Activated CD8-positive, alpha-beta T cell treated with anti-CD3 and anti-CD28 coated beads, Interleukin-2, amount 10 ng/mL, durations not matched to agents 7 days and 5 days (primary cell): ENCODE results near the gene MDC1. TPM values are rescaled to one million over a fixed set of nuclear protein-coding genes. Genes with fewer than 3 reads are reported as not detected.
A peak's percentile ranks its signal among the peaks of the same experiment; 100 is the strongest.
"Not testable (repeated sequence)": the region's sequence is repeated elsewhere in the genome, so short reads cannot be mapped to it uniquely, and the experiment has no call there.

Experiments
- ATAC-seq: fragments of 150-1000 bp; cut with Tn5 transposase; one replicate; pipeline ENCODE4 v1.10.0; 2021; ENCODE audit warnings: moderate library complexity
- CTCF ChIA-PET: fragments of 350-600 bp; sonication (Branson Sonifier 250); formaldehyde crosslinking; loops from one replicate; lab custom pipeline; 2021; ENCODE audit warnings: antibody characterized with exemption; lab: Charles Lee
- POLR2A ChIA-PET: fragments of 350-600 bp; sonication (Branson Sonifier 250); formaldehyde crosslinking; loops from one replicate; lab custom pipeline; 2021; ENCODE audit warnings: antibody characterized with exemption; lab: Charles Lee
- DNase-seq: peaks from one replicate; pipeline ENCODE4 v3.0.0-alpha.2; 2020
- H3K27ac Mint-ChIP-seq: one replicate; pipeline ENCODE4 v1.8.0; 2021; ENCODE audit warnings: mild to moderate bottlenecking, mixed read lengths
- H3K27me3 Mint-ChIP-seq: one replicate; pipeline ENCODE4 v1.8.0; 2021; ENCODE audit warnings: low read depth, mixed read lengths
- H3K36me3 Mint-ChIP-seq: one replicate; pipeline ENCODE4 v1.8.0; 2021; ENCODE audit warnings: low read depth, mixed read lengths
- H3K4me1 Mint-ChIP-seq: one replicate; pipeline ENCODE4 v1.8.0; 2021; ENCODE audit warnings: low read depth, mixed read lengths
- H3K4me3 Mint-ChIP-seq: one replicate; pipeline ENCODE4 v1.8.0; 2021; ENCODE audit warnings: mild to moderate bottlenecking, mixed read lengths
- H3K9me3 Mint-ChIP-seq: one replicate; pipeline ENCODE4 v1.8.0; 2022; ENCODE audit warnings: mixed read lengths; ENCODE audit not compliant: insufficient read depth
- total RNA-seq, 2 experiments: library from RNA; stranded (reverse); gene quantifications; one replicate each; pipeline ENCODE4 v1.2.3, GENCODE V29; 2021

The MDC1 gene
- total RNA-seq, 2 experiments from 2014 or later: 48.5 to 52.4 TPM

- H3K4me3 Mint-ChIP-seq: peak overlapping the region; percentile 93
These were observed 37.9 kb downstream of the MDC1 start for GRCh38 chr6:30678964-30679726.

GRCh38 chr6:30676660-30677285 is 40.3 kb downstream of the MDC1 start:
- ChIA-PET CTCF (interaction anchor here (15.7 kb wide), 1 partner anchor 44 kb away, joined by 686 read pairs; the partner anchor contains the start of genes MDC1 and TUBB), POLR2A (interaction anchor here (1.1 to 1.2 kb wide), 4 partner anchors 43 to 67 kb away, joined by 3 to 7 read pairs (median 4); partner anchors contain the start of genes IER3 and TUBB)
- no peak overlapping the region for H3K4me3 Mint-ChIP-seq
- H3K4me1 Mint-ChIP-seq: peaks cover 40% of the 10 kb centered on the region
- H3K9me3 Mint-ChIP-seq: no peaks in the 10 kb centered on the region
- peaks cover 63% of the 10 kb centered on the region for H3K36me3 Mint-ChIP-seq
- H3K27ac Mint-ChIP-seq: no peak overlapping the region
- DNase-seq: no peak
- no peaks in the 10 kb centered on the region for H3K27me3 Mint-ChIP-seq
- no peak for ATAC-seq

More at GRCh38 chr6:30678964-30679726, 37.9 kb downstream of the MDC1 start:
- H3K9me3 Mint-ChIP-seq: no peaks in the 10 kb centered on the region
- ChIA-PET POLR2A (interaction anchor here (0.7 to 8.3 kb wide), 10 partner anchors 9 to 63 kb away, joined by 3 to 343 read pairs (median 5); partner anchors contain the start of genes FLOT1, MDC1, MRPS18B and PPP1R10), CTCF (interaction anchor here (0.6 to 15.7 kb wide), 40 partner anchors 9 to 237 kb away, joined by 3 to 686 read pairs (median 5); partner anchors contain the start of genes ABCF1, IER3, MDC1 and MRPS18B)
- H3K4me1 Mint-ChIP-seq: peaks cover 30% of the 10 kb centered on the region
- H3K27ac Mint-ChIP-seq: peak overlapping the region; percentile 98
- peak; percentile 94 for DNase-seq
- H3K27me3 Mint-ChIP-seq: no peaks in the 10 kb centered on the region
- peak; percentile 54 for ATAC-seq
- peaks cover 84% of the 10 kb centered on the region for H3K36me3 Mint-ChIP-seq

- ATAC-seq: peak; percentile 86
- no peaks in the 10 kb centered on the region for H3K27me3 Mint-ChIP-seq
- H3K4me3 Mint-ChIP-seq: peak within 1 kb of the TSS; percentile 93
- peak; percentile 95 for DNase-seq
- ChIA-PET CTCF (interaction anchor here (0.7 to 15.7 kb wide), 26 partner anchors 9 to 229 kb away, joined by 3 to 686 read pairs (median 6); partner anchors contain the start of genes ATAT1, C6orf136, MDC1 and MRPS18B), POLR2A (interaction anchor here (0.7 to 2.3 kb wide), 10 partner anchors 8 to 191 kb away, joined by 3 to 14 read pairs (median 6); partner anchors contain the start of genes ATAT1, MRPS18B and PPP1R10)
- H3K36me3 Mint-ChIP-seq: peaks cover 46% of the 10 kb centered on the region
- no peaks in the 10 kb centered on the region for H3K9me3 Mint-ChIP-seq
- H3K4me1 Mint-ChIP-seq: peaks cover 39% of the 10 kb centered on the region
- peak within 1 kb of the TSS; percentile 78 for H3K27ac Mint-ChIP-seq
These were observed 44.4 kb downstream of the MDC1 start, which contains the start of gene DHX16 for GRCh38 chr6:30672445-30673253. Gene DHX16, minus strand, starts transcription at chr6:30673006. Its CDS starts 165 bp downstream, at chr6:30672841.

GRCh38 chr6:30670760-30671527 is 46.1 kb downstream of the MDC1 start:
- ChIA-PET POLR2A (interaction anchor here (0.6 to 2.3 kb wide), 3 partner anchors 11 to 1708 kb away, joined by 3 to 14 read pairs (median 10); no protein-coding TSS in a partner anchor), CTCF (interaction anchor here (0.5 to 15.7 kb wide), 10 partner anchors 16 to 218 kb away, joined by 3 to 686 read pairs (median 4); partner anchors contain the start of genes MDC1 and TUBB)
- H3K4me1 Mint-ChIP-seq: peaks cover 36% of the 10 kb centered on the region
- peaks cover 41% of the 10 kb centered on the region for H3K36me3 Mint-ChIP-seq
- H3K27me3 Mint-ChIP-seq: no peaks in the 10 kb centered on the region
- H3K9me3 Mint-ChIP-seq: no peaks in the 10 kb centered on the region
- H3K27ac Mint-ChIP-seq: peak overlapping the region; percentile 64
- peak overlapping the region; percentile 93 for H3K4me3 Mint-ChIP-seq
- DNase-seq (no peak), ATAC-seq (no peak)

GRCh38 chr6:30666300-30666699 is 50.8 kb downstream of the MDC1 start:
- ATAC-seq, H3K9me3 Mint-ChIP-seq, H3K4me3 Mint-ChIP-seq, H3K27me3 Mint-ChIP-seq, POLR2A ChIA-PET, DNase-seq: not testable (repeated sequence)
- CTCF ChIA-PET: interaction anchor here (1.4 to 2.8 kb wide), 2 partner anchors 40 to 64 kb away, joined by 4 to 9 read pairs; no protein-coding TSS in a partner anchor
- Mint-ChIP-seq H3K27ac (peak overlapping the region; percentile 34), H3K36me3 (peaks cover 67% of the 10 kb centered on the region), H3K4me1 (peaks cover 23% of the 10 kb centered on the region)

- Mint-ChIP-seq H3K27me3 (no peaks in the 10 kb centered on the region), H3K27ac (no peak overlapping the region), H3K4me1 (peaks cover 13% of the 10 kb centered on the region), H3K4me3 (no peak overlapping the region), H3K36me3 (peaks cover 61% of the 10 kb centered on the region), H3K9me3 (no peaks in the 10 kb centered on the region)
- ATAC-seq: no peak
- no peak for DNase-seq
- ChIA-PET CTCF (interaction anchor here (0.7 to 2.8 kb wide), 8 partner anchors 13 to 182 kb away, joined by 3 to 9 read pairs (median 3); no protein-coding TSS in a partner anchor), POLR2A (interaction anchor here (0.8 to 1.0 kb wide), 4 partner anchors 7 to 48 kb away, joined by 3 to 4 read pairs (median 3); partner anchors contain the start of genes MRPS18B and PPP1R10)
These were observed 51.9 kb downstream of the MDC1 start for GRCh38 chr6:30664994-30665767.

GRCh38 chr6:30657922-30658321 is 59.2 kb downstream of the MDC1 start:
- H3K9me3 Mint-ChIP-seq, H3K4me3 Mint-ChIP-seq, ATAC-seq, H3K27me3 Mint-ChIP-seq, H3K4me1 Mint-ChIP-seq, H3K27ac Mint-ChIP-seq, CTCF ChIA-PET, POLR2A ChIA-PET, DNase-seq: not testable (repeated sequence)
- peaks cover 55% of the 10 kb centered on the region for H3K36me3 Mint-ChIP-seq

- H3K36me3 Mint-ChIP-seq: peaks cover 54% of the 10 kb centered on the region
- DNase-seq (no peak), ATAC-seq (no peak)
- ChIA-PET CTCF (interaction anchor here (1.3 kb wide), 1 partner anchor 22 kb away, joined by 3 read pairs; no protein-coding TSS in a partner anchor), POLR2A (interaction anchor here (0.6 kb wide), 1 partner anchor 128 kb away, joined by 3 read pairs; no protein-coding TSS in a partner anchor)
- H3K4me1 Mint-ChIP-seq: peaks cover 2% of the 10 kb centered on the region
- H3K9me3 Mint-ChIP-seq: no peaks in the 10 kb centered on the region
- no peak overlapping the region for H3K4me3 Mint-ChIP-seq
- H3K27me3 Mint-ChIP-seq: no peaks in the 10 kb centered on the region
- H3K27ac Mint-ChIP-seq: peak overlapping the region; percentile 57
These were observed 59.6 kb downstream of the MDC1 start for GRCh38 chr6:30657454-30657853.

GRCh38 chr6:30656513-30656912 is 60.6 kb downstream of the MDC1 start:
- CTCF ChIA-PET: interaction anchor here (1.3 kb wide), 1 partner anchor 23 kb away, joined by 3 read pairs; no protein-coding TSS in a partner anchor
- POLR2A ChIA-PET: no interaction called here
- no peak overlapping the region for H3K4me3 Mint-ChIP-seq
- no peaks in the 10 kb centered on the region for H3K27me3 Mint-ChIP-seq
- ATAC-seq (no peak), DNase-seq (no peak)
- H3K9me3 Mint-ChIP-seq: no peaks in the 10 kb centered on the region
- H3K4me1 Mint-ChIP-seq: peaks cover 2% of the 10 kb centered on the region
- peaks cover 54% of the 10 kb centered on the region for H3K36me3 Mint-ChIP-seq
- no peak overlapping the region for H3K27ac Mint-ChIP-seq
